Type B pancreatic cell (in vitro differentiated cells): Measurements from ENCODE around the gene KCNIP3. TPM values are rescaled to one million over a fixed set of nuclear protein-coding genes. Genes with fewer than 3 reads are reported as not detected.
A peak's percentile ranks its signal among the peaks of the same experiment; 100 is the strongest.
"Not testable (repeated sequence)": the region's sequence is repeated elsewhere in the genome, so short reads cannot be mapped to it uniquely, and the experiment has no call there.

Experiments
- DNase-seq: peaks from one replicate; pipeline ENCODE4 v3.0.0; 2021; ENCODE audit warnings: mixed read lengths; ENCODE audit not compliant: unreplicated experiment; ENCODE audit errors: extremely low spot score
- H3K27ac Mint-ChIP-seq: 2 replicates; pipeline ENCODE4 v1.8.0; 2021; ENCODE audit warnings: mild to moderate bottlenecking, mixed read lengths
- H3K27me3 Mint-ChIP-seq: 2 replicates; pipeline ENCODE4 v1.8.0; 2021; ENCODE audit warnings: mixed read lengths
- H3K36me3 Mint-ChIP-seq: 2 replicates; pipeline ENCODE4 v1.8.0; 2021; ENCODE audit warnings: mixed read lengths
- H3K4me1 Mint-ChIP-seq: one replicate; pipeline ENCODE4 v1.8.0; 2021; ENCODE audit warnings: mixed read lengths; ENCODE audit not compliant: unreplicated experiment
- H3K4me3 Mint-ChIP-seq: 2 replicates; pipeline ENCODE4 v1.8.0; 2021; ENCODE audit warnings: mild to moderate bottlenecking, mixed read lengths
- H3K9me3 Mint-ChIP-seq: 2 replicates; pipeline ENCODE4 v1.8.0; 2021; ENCODE audit warnings: mixed read lengths
- total RNA-seq: library from RNA; stranded (reverse); gene quantifications from 2 replicates; pipeline ENCODE4 v1.2.1, GENCODE V29; 2021; ENCODE audit warnings: low replicate concordance
- TF ChIP-seq, protein P1 (sequence below): fragments of 200-600 bp; sonication (generic); conservative IDR thresholded peaks from 2 replicates; pipeline ENCODE4 v1.5.0; 2021; ENCODE audit warnings: antibody characterized with exemption, mild to moderate bottlenecking

Gene KCNIP3
- total RNA-seq, 1 donor from 2014 or later = 5.3 TPM

DNA sequence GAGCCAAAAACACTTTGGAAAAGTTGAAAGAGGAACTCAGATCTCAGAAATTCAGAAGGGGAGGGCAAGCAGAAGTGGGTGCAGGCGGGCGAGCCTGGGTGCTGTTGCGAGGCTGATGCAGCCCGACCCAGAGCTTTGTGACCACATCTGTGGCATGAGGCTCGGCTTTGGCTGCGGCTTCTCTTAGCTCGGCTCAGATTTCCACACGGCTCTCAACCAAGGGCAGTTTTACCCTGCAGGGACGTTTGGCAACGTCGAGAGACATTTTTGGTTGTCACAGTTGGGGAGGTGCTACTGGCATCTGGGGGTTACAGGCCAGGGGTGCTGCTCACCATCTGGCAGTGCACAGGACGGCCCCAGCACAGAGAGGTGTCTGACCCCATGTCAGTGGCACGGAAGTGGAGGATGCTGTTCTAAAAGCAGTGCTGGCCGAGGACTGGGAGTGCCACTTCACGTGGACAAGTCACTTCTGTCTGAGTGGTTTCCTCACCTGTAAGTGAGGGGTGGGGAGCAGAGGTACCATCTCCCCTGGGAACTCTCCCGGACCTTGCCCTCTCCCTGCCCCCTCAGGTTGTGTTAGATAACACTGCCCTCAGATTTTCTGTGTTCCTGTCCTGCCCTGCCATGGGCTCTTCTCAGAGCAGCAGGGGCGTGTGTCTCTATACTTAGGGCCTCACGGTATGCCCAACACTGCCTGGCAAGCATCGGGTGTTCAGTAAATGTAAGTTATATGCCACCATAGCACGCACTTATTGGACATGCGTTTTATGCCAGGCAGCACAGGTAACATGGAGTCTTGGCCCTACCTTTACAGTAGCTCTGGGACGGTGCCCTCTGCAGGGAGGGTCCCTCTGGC, 56.7 kb downstream of the KCNIP3 start:
- peak; percentile 39 for DNase-seq
- TF ChIP-seq, protein P1, sequence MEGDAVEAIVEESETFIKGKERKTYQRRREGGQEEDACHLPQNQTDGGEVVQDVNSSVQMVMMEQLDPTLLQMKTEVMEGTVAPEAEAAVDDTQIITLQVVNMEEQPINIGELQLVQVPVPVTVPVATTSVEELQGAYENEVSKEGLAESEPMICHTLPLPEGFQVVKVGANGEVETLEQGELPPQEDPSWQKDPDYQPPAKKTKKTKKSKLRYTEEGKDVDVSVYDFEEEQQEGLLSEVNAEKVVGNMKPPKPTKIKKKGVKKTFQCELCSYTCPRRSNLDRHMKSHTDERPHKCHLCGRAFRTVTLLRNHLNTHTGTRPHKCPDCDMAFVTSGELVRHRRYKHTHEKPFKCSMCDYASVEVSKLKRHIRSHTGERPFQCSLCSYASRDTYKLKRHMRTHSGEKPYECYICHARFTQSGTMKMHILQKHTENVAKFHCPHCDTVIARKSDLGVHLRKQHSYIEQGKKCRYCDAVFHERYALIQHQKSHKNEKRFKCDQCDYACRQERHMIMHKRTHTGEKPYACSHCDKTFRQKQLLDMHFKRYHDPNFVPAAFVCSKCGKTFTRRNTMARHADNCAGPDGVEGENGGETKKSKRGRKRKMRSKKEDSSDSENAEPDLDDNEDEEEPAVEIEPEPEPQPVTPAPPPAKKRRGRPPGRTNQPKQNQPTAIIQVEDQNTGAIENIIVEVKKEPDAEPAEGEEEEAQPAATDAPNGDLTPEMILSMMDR = no peak
- peaks cover 5% of the 10 kb centered on the region for H3K4me1 Mint-ChIP-seq
- no peak overlapping the region for H3K27ac Mint-ChIP-seq
- H3K9me3 Mint-ChIP-seq = no peaks in the 10 kb centered on the region
- peaks cover 24% of the 10 kb centered on the region for H3K27me3 Mint-ChIP-seq
- H3K4me3 Mint-ChIP-seq = no peak overlapping the region
- H3K36me3 Mint-ChIP-seq = no peaks in the 10 kb centered on the region

DNA sequence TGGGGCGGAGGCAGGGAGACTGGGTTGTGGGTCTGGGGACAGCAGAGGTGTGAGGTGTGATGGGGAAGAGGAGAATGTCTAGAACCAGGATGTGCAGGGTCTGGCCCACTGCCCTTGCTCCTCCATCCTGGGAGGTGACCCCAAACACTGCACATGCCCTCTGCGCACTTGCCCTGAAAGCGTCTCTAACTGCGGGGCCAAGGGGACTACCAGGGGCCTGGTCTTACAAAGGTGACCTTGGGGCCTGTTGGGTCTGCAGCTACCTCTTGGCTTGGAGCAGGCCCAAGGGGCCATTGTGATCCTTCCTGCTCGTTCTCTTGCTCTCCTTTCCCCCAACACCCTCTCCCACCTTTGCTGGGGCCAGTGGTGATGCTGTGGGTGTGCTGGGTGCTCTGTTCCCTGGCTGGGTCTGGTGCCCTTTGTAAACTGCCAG, 57.3 kb downstream of the KCNIP3 start:
- DNase-seq = peak; percentile 45
- Mint-ChIP-seq H3K4me3 (no peak overlapping the region), H3K9me3 (no peaks in the 10 kb centered on the region), H3K4me1 (peaks cover 5% of the 10 kb centered on the region), H3K27ac (no peak overlapping the region), H3K27me3 (peaks cover 21% of the 10 kb centered on the region), H3K36me3 (no peaks in the 10 kb centered on the region)
- TF ChIP-seq, protein P1 = no peak

GRCh38 chr2:95354925-95355324, 57.8 kb downstream of the KCNIP3 start:
- TF ChIP-seq, protein P1 = no peak
- no peak for DNase-seq
- Mint-ChIP-seq H3K36me3 (no peaks in the 10 kb centered on the region), H3K4me1 (peaks cover 5% of the 10 kb centered on the region), H3K4me3 (no peak overlapping the region), H3K27me3 (peaks cover 18% of the 10 kb centered on the region), H3K9me3 (no peaks in the 10 kb centered on the region), H3K27ac (no peak overlapping the region)

DNA sequence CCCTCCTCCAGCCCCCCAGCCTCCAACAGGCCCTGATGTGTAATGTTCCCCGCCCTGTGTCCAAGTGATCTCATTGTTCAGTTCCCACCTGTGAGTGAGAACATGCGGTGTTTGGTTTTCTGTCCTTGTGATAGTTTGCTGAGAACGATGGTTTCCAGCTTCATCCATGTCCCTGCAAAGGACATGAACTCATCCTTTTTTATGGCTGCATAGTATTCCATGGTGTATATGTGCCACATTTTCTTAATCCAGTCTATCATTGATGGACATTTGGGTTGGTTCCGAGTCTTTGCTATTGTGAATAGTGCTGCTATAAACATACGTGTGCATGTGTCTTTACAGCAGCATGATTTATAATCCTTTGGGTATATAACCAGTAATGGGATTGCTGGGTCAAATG, 58.3 kb downstream of the KCNIP3 start:
- not testable (repeated sequence) for H3K4me1 Mint-ChIP-seq, H3K9me3 Mint-ChIP-seq, DNase-seq, H3K27ac Mint-ChIP-seq, H3K4me3 Mint-ChIP-seq, H3K36me3 Mint-ChIP-seq
- H3K27me3 Mint-ChIP-seq = peaks cover 19% of the 10 kb centered on the region

GRCh38 chr2:95356821-95357700, 59.9 kb downstream of the KCNIP3 start:
- peak; percentile 48 for DNase-seq
- Mint-ChIP-seq H3K4me3 (no peak overlapping the region), H3K27ac (no peak overlapping the region), H3K9me3 (no peaks in the 10 kb centered on the region), H3K36me3 (no peaks in the 10 kb centered on the region), H3K4me1 (no peaks in the 10 kb centered on the region), H3K27me3 (peaks cover 22% of the 10 kb centered on the region)
- TF ChIP-seq, protein P1 = no peak
